ENCODE results near the gene CHD2. TPM values are rescaled to one million over a fixed set of nuclear protein-coding genes. Genes with fewer than 3 reads are reported as not detected.

The CHD2 gene
- polyA plus RNA-seq, 2 of the 4 experiments (the other 2 are of a cell fraction) = 29.5 to 68.2 TPM

DNA sequence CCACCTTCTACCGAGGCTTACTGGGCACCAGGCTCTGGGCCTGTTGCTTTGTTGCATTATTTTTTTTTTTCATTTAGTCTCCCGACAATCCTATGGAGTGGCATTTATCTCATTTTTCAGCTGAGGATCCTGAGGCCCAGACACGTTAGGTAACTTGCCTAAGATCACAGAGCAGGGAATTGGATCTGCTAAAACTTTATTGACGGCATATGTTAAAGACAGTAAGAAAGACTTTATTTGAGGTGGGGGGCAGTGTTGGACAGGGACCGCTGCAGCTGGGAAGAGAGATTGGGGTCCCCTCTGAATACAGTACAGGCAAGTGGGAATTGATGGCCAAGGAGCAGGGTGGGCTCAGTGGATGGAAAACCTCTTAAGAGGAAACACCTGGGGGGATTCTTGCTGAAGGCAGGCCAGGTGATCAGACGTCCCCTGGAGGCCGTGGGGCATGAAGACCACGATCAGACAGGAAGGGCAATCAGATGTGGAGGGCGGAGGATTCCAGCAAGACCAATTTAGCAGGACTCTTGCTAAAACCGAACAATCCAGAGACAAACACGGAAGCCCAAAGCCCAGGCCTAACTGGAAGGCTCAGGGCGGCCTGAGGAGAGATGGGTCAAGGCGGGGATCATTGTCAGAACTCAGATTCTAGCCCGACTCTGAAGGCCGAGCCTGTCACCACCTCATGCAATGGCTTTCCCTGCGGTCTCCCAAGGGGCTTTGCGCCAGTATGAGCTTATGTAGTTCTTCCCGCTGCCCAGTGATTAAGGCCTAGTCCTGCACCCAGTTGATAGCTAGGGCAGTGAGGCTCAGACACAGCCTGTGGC is 135.2 kb downstream of the CHD2 start:
- ChIA-PET POLR2A (no interaction called here), CTCF (interaction anchor here (0.6 to 11.4 kb wide), 21 partner anchors 9 to 1289 kb away, joined by 3 to 121 read pairs (median 7); partner anchors contain the start of gene RGMA)
- TF ChIP-seq, protein P1, sequence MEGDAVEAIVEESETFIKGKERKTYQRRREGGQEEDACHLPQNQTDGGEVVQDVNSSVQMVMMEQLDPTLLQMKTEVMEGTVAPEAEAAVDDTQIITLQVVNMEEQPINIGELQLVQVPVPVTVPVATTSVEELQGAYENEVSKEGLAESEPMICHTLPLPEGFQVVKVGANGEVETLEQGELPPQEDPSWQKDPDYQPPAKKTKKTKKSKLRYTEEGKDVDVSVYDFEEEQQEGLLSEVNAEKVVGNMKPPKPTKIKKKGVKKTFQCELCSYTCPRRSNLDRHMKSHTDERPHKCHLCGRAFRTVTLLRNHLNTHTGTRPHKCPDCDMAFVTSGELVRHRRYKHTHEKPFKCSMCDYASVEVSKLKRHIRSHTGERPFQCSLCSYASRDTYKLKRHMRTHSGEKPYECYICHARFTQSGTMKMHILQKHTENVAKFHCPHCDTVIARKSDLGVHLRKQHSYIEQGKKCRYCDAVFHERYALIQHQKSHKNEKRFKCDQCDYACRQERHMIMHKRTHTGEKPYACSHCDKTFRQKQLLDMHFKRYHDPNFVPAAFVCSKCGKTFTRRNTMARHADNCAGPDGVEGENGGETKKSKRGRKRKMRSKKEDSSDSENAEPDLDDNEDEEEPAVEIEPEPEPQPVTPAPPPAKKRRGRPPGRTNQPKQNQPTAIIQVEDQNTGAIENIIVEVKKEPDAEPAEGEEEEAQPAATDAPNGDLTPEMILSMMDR (IDR thresholded peaks at IDR 0.05) = no peak
- TF ChIP-seq CBX2 (IDR thresholded peaks at IDR 0.05; ENCODE audit: borderline replicate concordance, low read depth) (no peak), RFX5 (IDR thresholded peaks at IDR 0.05) (0 out of 2 replicates have a peak, but pooled peaks have one; percentile 12)
- FAIRE-seq (no peak), DNase-seq (ENCODE audit: low read depth in 1 of 2, low spot score in 1 of 2) (no peak), ATAC-seq (peak; percentile 30)
- 0 out of 6 replicates have a peak overlapping the region, but pooled peaks of 1 of the 2 experiments have one; percentile 18 for H3K27ac ChIP-seq
- WGBS (ENCODE audit: missing lambda C conversion rate) = 71% methylated on average over 18 of the region's 18 CpGs
- peak overlapping the region; percentile 58 for H3K4me2 ChIP-seq
- H3K9me3 ChIP-seq = no peaks in the 10 kb centered on the region
- peaks cover 2% of the 10 kb centered on the region; the same call in 1 of the 3 replicates for H3K4me1 ChIP-seq
- H3K4me3 ChIP-seq = no peak overlapping the region

DNA sequence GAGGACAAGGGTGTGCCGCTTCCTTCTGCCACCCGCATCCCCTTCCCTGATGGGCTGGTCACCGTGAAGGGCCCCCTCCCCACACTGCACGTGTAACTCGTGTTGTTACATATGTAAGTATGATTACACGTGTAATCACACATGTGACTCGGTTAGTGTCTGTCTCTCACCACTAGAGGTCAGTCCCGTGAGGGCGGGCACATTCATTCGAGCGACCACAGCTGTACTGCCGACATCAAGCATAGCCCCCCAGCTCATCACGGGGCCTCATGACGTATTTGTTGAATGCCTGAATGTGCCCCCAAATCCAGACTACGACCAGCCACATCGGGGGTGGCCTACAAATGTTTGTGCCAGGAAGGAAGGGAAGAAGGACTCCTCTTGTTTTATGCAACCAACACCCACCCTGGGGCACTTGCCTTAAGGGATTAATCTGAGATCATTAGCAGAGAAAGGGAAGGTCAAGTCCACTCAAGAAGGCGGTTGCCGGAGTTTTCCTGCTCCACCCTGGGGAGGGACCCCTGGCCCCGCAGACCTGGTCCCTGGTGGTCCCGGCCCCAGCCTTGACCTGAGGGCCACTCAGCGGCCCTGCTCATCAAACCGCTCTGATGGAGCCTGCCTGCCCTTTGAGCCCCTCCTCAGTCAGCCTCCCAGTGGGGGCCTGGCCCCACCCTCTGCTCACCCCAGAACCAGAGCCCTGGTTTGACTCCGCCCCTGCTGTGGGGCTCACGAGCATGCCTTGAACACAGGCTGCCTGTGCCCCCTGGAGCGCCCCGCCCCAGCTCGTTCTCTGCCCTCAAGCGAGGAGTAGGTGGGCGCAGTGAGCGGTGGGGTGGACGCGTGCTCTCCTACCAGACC is 136.1 kb downstream of the CHD2 start:
- H3K9me3 ChIP-seq = no peaks in the 10 kb centered on the region
- DNase-seq (ENCODE audit: low read depth in 1 of 2, low spot score in 1 of 2) (peak; percentile 61 to 87), FAIRE-seq (no peak), ATAC-seq (peak; percentile 62 to 75)
- TF ChIP-seq, protein P1 (IDR thresholded peaks at IDR 0.05) = peak; percentile 69
- TF ChIP-seq, protein P2, sequence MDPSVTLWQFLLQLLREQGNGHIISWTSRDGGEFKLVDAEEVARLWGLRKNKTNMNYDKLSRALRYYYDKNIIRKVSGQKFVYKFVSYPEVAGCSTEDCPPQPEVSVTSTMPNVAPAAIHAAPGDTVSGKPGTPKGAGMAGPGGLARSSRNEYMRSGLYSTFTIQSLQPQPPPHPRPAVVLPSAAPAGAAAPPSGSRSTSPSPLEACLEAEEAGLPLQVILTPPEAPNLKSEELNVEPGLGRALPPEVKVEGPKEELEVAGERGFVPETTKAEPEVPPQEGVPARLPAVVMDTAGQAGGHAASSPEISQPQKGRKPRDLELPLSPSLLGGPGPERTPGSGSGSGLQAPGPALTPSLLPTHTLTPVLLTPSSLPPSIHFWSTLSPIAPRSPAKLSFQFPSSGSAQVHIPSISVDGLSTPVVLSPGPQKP (IDR thresholded peaks at IDR 0.05; ENCODE audit: low read depth, low read length) = no peak
- TF ChIP-seq, protein P3, sequence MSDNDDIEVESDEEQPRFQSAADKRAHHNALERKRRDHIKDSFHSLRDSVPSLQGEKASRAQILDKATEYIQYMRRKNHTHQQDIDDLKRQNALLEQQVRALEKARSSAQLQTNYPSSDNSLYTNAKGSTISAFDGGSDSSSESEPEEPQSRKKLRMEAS (IDR thresholded peaks at IDR 0.05) = peak; percentile 73; the same call in 1 of the 2 replicates
- TF ChIP-seq RFX5 (IDR thresholded peaks at IDR 0.05) = 0 out of 2 replicates have a peak, but pooled peaks have one; percentile 2
- no peak for TF ChIP-seq ZSCAN20 (CRISPR knock-in tag; IDR thresholded peaks at IDR 0.05)
- TF ChIP-seq SMC3 (IDR thresholded peaks at IDR 0.05) = peak; percentile 56; the same call in 2 of the 3 replicates
- peak; percentile 43 to 46 for TF ChIP-seq RAD21 (conservative IDR thresholded peaks at IDR 0.05 in 1 of 2, IDR thresholded peaks at IDR 0.05 in 1 of 2)
- TF ChIP-seq, protein P4, sequence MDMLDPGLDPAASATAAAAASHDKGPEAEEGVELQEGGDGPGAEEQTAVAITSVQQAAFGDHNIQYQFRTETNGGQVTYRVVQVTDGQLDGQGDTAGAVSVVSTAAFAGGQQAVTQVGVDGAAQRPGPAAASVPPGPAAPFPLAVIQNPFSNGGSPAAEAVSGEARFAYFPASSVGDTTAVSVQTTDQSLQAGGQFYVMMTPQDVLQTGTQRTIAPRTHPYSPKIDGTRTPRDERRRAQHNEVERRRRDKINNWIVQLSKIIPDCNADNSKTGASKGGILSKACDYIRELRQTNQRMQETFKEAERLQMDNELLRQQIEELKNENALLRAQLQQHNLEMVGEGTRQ (IDR thresholded peaks at IDR 0.05) = peak; percentile 63
- no peak for TF ChIP-seq CHD2 (IDR thresholded peaks at IDR 0.05; ENCODE audit: low read length, partially characterized antibody)
- TF ChIP-seq MAFK (IDR thresholded peaks at IDR 0.05; ENCODE audit: partially characterized antibody) = no peak
- TF ChIP-seq MYC (IDR thresholded peaks at IDR 0.05; ENCODE audit: borderline replicate concordance, low read length) = peak; percentile 38; the same call in 1 of the 2 replicates
- peak; percentile 92 for TF ChIP-seq NPAS2 (CRISPR knock-in tag; IDR thresholded peaks at IDR 0.05; ENCODE audit: borderline replicate concordance)
- TF ChIP-seq CEBPB (IDR thresholded peaks at IDR 0.05) = no peak
- TF ChIP-seq, protein P5, sequence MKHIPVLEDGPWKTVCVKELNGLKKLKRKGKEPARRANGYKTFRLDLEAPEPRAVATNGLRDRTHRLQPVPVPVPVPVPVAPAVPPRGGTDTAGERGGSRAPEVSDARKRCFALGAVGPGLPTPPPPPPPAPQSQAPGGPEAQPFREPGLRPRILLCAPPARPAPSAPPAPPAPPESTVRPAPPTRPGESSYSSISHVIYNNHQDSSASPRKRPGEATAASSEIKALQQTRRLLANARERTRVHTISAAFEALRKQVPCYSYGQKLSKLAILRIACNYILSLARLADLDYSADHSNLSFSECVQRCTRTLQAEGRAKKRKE (CRISPR knock-in tag; IDR thresholded peaks at IDR 0.05; ENCODE audit: low read depth) = no peak
- peak; percentile 42; the same call in 1 of the 2 replicates for TF ChIP-seq BHLHE40 (IDR thresholded peaks at IDR 0.05; ENCODE audit: low read depth, low read length)
- ChIA-PET POLR2A (no interaction called here), CTCF (interaction anchor here (0.7 to 11.4 kb wide), 24 partner anchors 9 to 1288 kb away, joined by 3 to 121 read pairs (median 7); partner anchors contain the start of gene RGMA)
- WGBS (ENCODE audit: missing lambda C conversion rate) = 45% methylated on average over 27 of the region's 32 CpGs
- H3K27ac ChIP-seq = 0 out of 6 replicates have a peak overlapping the region, but pooled peaks of 1 of the 2 experiments have one; percentile 18
- peak overlapping the region; percentile 58 for H3K4me2 ChIP-seq
- no peaks in the 10 kb centered on the region for H3K4me1 ChIP-seq
- H3K4me3 ChIP-seq = no peak overlapping the region

All from A549 (cell line).